ENCODE results near the gene NCS1.
"Not testable (repeated sequence)": the region's sequence is repeated elsewhere in the genome, so short reads cannot be mapped to it uniquely, and the experiment has no call there.

The NCS1 gene

GRCh38 chr9:130260816-130261765 is 88.9 kb downstream of the NCS1 start:
- FAIRE-seq = no peak
- DNase-seq (ENCODE audit: low spot score) = no peak

GRCh38 chr9:130262061-130262745 is 90.0 kb downstream of the NCS1 start:
- DNase-seq (ENCODE audit: low spot score) = no peak
- no peak for FAIRE-seq

GRCh38 chr9:130262771-130263170 is 90.6 kb downstream of the NCS1 start:
- no peak for DNase-seq (ENCODE audit: low spot score)
- FAIRE-seq = no peak

GRCh38 chr9:130263601-130264413 is 91.6 kb downstream of the NCS1 start:
- FAIRE-seq = no peak

GRCh38 chr9:130264414-130265350 is 92.5 kb downstream of the NCS1 start:
- no peak for DNase-seq (ENCODE audit: low spot score)
- no peak for FAIRE-seq

More at GRCh38 chr9:130263601-130264413, 91.6 kb downstream of the NCS1 start:
- DNase-seq (ENCODE audit: low spot score) = peak; percentile 60

DNA sequence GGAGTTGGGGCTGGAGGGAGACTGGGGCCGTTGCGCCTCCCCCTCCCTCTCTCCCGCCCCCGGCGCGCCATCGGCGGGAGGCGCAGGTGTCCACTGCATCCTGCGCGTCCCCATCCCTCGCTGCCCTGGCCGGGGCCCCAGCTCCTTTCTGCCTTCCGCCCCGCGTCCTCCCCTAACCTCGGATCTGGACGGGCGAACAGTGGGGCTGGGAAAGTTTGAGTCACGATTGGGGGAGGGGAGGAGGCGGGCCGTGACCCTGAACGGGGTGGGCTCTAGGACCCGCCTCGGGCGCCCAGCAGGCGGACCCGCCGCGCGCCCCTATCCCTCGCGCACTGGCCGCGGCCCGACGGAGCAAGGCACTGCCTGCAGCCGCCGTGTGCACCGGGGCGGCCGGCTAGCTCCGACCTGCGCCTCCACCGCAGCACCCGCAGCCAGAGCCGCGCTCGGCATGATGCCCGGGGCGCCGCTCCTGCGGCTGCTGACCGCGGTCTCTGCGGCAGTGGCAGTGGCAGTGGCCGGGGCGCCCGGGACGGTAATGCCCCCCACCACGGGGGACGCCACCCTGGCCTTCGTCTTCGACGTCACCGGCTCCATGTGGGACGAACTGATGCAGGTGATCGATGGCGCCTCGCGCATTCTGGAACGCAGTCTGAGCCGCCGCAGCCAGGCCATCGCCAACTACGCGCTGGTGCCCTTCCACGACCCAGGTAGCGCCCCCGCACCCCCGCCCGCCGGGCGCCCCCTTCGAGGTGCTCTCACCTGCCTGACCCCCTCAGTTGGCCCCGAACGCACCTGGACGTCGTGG is 93.4 kb downstream of the NCS1 start, which contains the start of gene HMCN2:
Gene HMCN2, plus strand, starts transcription at position 330 of the 805 bp plus-strand sequence. Its CDS starts 119 bp downstream, at position 449.
- no peak for FAIRE-seq
- peak; percentile 54 for DNase-seq (ENCODE audit: low spot score)

DNA sequence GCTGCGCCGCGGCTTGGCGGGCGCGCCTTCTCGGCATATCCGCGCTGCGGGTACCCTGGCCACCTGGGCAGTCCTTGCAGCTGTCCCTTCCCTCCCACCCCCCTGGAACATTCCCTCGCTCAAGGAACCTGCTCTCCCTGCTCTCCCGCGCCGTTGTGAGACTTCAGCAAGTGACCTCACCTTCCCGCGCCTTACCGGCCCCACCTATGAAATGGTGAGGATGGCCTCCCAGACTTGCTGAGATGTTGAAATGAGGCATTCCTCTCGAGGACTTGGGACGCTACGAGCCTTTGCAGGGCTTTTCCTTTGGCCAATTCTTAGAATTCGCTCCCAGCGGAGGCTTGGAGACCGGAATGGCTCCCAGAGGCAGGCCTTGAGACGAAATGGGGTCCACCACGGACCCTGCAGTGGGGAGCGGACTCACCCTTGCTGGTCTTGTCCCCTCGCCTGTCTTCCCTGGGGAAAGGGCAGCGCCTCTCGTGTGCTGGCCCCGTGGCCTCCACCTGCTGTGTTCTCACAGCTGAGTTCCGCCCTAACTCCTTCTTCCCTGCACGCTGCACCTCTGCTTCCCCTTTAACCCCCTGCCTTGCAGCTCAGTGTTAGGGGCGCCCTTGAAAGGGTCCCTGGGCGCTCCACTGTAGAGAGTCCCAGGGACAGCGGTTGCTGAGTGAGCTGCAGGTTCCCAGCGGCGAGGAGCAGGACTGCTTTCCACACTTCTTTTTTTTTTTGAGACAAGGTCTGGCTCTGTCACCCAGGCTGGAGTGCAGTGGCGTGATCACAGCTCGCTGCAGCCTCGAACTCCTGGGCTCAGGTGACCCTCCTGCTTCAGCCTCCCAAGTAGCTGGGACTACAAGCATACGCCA is 94.3 kb downstream of the NCS1 start:
- peak; percentile 66 for FAIRE-seq
- DNase-seq (ENCODE audit: low spot score) = no peak

DNA sequence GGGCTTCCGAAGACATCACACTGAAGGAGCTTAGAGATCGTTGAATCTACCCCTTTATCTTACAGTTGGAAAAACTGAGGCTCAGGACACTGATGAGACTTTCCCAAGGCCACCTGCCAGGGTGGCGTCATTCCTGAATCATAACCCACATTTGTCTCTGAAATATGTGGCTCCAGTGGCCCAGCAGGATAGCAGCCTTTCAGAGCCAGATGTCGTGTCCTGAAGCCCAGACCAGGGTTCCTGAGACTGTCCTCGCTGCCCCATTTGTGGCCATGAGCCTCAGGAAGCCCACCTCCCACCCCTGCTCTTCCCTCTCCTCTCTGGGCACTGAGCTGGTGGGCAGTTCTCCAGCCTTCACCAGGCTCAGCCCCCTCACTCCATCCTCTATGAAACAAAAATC is 95.7 kb downstream of the NCS1 start:
- no peak for FAIRE-seq
- DNase-seq (ENCODE audit: low spot score) = no peak

DNA sequence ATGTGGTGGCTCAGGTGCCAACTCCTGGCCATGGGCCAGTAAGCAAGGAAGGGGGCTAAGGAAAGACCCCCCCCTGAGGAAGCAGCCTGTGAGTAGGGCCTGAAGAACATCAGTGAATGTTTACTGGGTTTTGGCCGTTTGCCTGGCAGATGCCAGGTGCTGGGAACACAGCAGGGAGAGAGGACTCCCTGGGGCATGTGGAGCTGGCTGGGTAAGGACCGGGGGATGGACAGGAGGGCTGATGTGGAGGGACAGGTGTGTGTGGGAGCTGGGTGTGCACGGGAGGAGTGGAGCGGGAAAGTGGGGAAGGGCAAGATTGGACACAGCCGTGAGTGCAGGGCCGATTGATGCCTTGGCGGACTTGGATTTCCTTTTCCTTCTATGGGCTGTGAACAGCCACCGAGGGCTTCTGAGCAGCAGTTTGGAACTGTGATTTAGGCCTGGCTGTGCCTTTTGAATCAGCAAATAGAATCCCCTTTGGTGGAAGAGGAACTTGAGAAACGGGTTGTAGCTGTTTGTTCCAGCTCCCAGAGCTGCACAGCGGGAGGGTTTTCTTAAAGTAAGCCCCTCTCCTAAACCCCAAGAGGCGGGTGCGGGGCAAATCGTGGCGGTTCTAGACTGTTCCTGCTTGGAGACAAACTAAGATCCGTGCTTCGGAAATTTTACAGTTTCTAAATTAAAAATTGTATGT is 96.5 kb downstream of the NCS1 start:
- no peak for DNase-seq (ENCODE audit: low spot score)
- no peak for FAIRE-seq

- FAIRE-seq (no peak), DNase-seq (ENCODE audit: low spot score) (no peak)
These were observed 99.3 kb downstream of the NCS1 start for GRCh38 chr9:130271473-130271872.

GRCh38 chr9:130275156-130275555 is 103.0 kb downstream of the NCS1 start:
- DNase-seq (ENCODE audit: low spot score) (no peak), FAIRE-seq (no peak)

DNA sequence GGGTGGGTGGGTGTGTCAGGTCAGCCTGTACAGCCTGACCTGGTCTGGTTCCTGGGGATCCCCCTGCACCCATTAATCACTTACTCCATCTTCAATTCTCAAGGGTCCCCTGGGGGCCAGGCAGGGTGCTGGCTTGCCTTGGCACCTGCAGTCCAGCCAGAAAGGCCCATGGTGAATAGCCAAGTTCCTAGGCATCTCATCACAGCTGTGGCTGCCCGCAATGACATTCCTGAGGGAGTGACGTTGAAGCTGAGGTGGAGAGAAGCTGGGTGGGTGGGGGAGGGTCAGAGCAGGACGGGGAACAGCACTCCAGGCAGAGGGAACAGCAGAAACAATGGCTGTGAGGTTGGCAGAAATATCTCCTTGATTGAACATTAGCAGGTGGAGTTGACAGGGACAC is 103.9 kb downstream of the NCS1 start:
- FAIRE-seq = no peak
- peak; percentile 93 for DNase-seq (ENCODE audit: low spot score)

- DNase-seq (ENCODE audit: low spot score) (no peak), FAIRE-seq (no peak)
These were observed 104.8 kb downstream of the NCS1 start for GRCh38 chr9:130276955-130277354.

GRCh38 chr9:130277525-130277924 is 105.3 kb downstream of the NCS1 start:
- not testable (repeated sequence) for DNase-seq (ENCODE audit: low spot score); FAIRE-seq

DNA sequence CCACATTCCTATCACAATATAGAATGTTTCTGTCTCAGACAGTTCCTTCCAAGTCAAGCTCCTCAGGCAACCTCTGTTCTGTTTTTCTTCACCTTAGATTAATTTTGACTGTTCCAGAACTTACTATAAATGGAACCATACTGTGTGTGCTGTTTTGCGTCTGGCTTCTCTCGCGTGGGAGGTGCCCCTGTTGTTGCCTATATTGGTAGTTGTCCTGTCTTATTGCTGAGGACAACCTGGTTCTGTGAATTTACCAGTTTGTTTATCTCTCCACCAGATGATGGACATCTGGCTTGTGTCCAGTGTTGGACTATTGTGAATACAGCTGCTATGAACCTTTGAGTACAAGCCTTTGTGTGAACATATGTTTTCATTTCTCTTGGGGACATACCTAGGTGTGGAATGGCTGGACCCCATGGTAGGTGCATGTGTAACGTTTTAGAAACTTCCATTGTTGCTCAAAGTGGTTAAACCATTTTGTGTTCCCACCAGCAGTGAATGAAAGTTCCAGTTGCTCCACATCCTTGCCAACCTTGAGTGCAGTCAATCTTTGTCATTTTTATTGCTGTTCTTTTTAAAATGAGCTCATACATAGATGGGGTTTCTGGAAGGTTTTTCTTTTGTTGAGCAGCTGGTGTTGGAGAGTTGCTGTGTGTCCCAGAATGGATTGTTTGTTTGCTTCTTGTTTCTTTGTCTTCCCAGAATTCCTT is 111.5 kb downstream of the NCS1 start:
- FAIRE-seq = no peak
- DNase-seq (ENCODE audit: low spot score) = no peak

GRCh38 chr9:130284249-130284625 is 112.0 kb downstream of the NCS1 start:
- no peak for FAIRE-seq
- DNase-seq (ENCODE audit: low spot score) = no peak

GRCh38 chr9:130284690-130285089 is 112.5 kb downstream of the NCS1 start:
- DNase-seq (ENCODE audit: low spot score) = no peak
- FAIRE-seq = no peak

Measured in urothelium cell line (cell line).